Dedifferentiated amniotic fluid mesenchymal stem cell (primary cell): ENCODE results near the gene CLEC2L.
"Not testable (repeated sequence)": the region's sequence is repeated elsewhere in the genome, so short reads cannot be mapped to it uniquely, and the experiment has no call there.

ENCODE experiments used
- DNase-seq: peaks from one replicate; pipeline ENCODE4 v3.0.0-alpha.2; 2016; ENCODE audit errors: extremely low spot score

Gene CLEC2L

GRCh38 chr7:139523968-139524815 is 707 bp downstream of the CLEC2L start:
- no peak for DNase-seq

- no peak for DNase-seq
Measured at GRCh38 chr7:139525239-139525638, 1.8 kb downstream of the CLEC2L start.

GRCh38 chr7:139525750-139526149 is 2.3 kb downstream of the CLEC2L start:
- no peak for DNase-seq

GRCh38 chr7:139526578-139527544 is 3.4 kb downstream of the CLEC2L start:
- peak; percentile 58 for DNase-seq

GRCh38 chr7:139531094-139531493 is 7.6 kb downstream of the CLEC2L start:
- no peak for DNase-seq

- no peak for DNase-seq
Measured at GRCh38 chr7:139532636-139533155, 9.2 kb downstream of the CLEC2L start.

GRCh38 chr7:139534096-139534495 is 10.6 kb downstream of the CLEC2L start:
- DNase-seq, result no peak

- no peak for DNase-seq
Measured at GRCh38 chr7:139534966-139535651, 11.6 kb downstream of the CLEC2L start.

GRCh38 chr7:139536152-139536551 is 12.7 kb downstream of the CLEC2L start:
- DNase-seq, result no peak

- DNase-seq, result no peak
Measured at GRCh38 chr7:139538881-139539635, 15.6 kb downstream of the CLEC2L start.

GRCh38 chr7:139540203-139540602 is 16.7 kb downstream of the CLEC2L start:
- no peak for DNase-seq

- no peak for DNase-seq
Measured at GRCh38 chr7:139541600-139542307, 18.3 kb downstream of the CLEC2L start.

GRCh38 chr7:139542308-139543151 is 19.0 kb downstream of the CLEC2L start:
- no peak for DNase-seq

- no peak for DNase-seq
Measured at GRCh38 chr7:139543801-139544603, 20.5 kb downstream of the CLEC2L start.

- DNase-seq, result no peak
Measured at GRCh38 chr7:139544645-139545044, 21.2 kb downstream of the CLEC2L start.

GRCh38 chr7:139548302-139549028 is 25.0 kb downstream of the CLEC2L start:
- no peak for DNase-seq

GRCh38 chr7:139553991-139554700 is 30.7 kb downstream of the CLEC2L start:
- not testable (repeated sequence) for DNase-seq
